Hepatocyte (in vitro differentiated cells): ENCODE data around the gene NPY2R.

Experiments used
- EZH2 ChIP-seq: fragments of 200-600 bp; sonication (generic); IDR thresholded peaks from 2 replicates; pipeline ENCODE4 v1.6.1; 2016; ENCODE audit warnings: antibody characterized with exemption, mild to moderate bottlenecking, borderline replicate concordance
- EZH2phosphoT487 ChIP-seq: fragments of 200-600 bp; sonication (generic); IDR thresholded peaks from one replicate; pipeline ENCODE4 v1.6.1; 2018; ENCODE audit warnings: antibody characterized with exemption, mild to moderate bottlenecking, low read depth, moderate library complexity; ENCODE audit not compliant: unreplicated experiment, severe bottlenecking
- TF ChIP-seq, protein P1 (sequence below): fragments of 200-600 bp; sonication (generic); IDR thresholded peaks from 2 replicates; pipeline ENCODE4 v1.5.1; 2016; ENCODE audit warnings: antibody characterized with exemption, mild to moderate bottlenecking; ENCODE audit not compliant: poor library complexity

DNA sequence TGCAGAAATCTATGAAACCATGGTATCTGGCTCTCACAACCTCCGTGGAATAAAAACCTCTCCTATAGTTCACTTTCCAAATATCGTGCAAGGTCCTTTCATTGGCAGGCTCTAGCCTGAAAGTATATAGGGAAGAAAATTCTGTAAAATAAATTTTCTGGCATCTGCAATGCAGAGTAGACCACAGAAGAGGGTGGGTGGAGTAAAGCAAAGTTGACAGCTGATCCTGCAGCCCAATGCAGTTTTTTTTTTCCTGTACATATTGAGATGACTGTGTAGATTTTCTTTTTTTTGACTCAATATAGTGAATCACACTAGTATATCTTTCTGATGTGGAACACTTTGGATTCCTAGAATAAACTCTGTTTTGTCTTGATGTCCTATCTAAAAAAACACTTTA lies 56.7 kb downstream of the NPY2R start:
- TF ChIP-seq EZH2 (no peak), EZH2phosphoT487 (no peak)
- TF ChIP-seq, protein P1, sequence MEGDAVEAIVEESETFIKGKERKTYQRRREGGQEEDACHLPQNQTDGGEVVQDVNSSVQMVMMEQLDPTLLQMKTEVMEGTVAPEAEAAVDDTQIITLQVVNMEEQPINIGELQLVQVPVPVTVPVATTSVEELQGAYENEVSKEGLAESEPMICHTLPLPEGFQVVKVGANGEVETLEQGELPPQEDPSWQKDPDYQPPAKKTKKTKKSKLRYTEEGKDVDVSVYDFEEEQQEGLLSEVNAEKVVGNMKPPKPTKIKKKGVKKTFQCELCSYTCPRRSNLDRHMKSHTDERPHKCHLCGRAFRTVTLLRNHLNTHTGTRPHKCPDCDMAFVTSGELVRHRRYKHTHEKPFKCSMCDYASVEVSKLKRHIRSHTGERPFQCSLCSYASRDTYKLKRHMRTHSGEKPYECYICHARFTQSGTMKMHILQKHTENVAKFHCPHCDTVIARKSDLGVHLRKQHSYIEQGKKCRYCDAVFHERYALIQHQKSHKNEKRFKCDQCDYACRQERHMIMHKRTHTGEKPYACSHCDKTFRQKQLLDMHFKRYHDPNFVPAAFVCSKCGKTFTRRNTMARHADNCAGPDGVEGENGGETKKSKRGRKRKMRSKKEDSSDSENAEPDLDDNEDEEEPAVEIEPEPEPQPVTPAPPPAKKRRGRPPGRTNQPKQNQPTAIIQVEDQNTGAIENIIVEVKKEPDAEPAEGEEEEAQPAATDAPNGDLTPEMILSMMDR = no peak
